GM18517 (cell line): ENCODE measurements around the gene GAS7.

Source experiments
- ATAC-seq: cut with Tn5 transposase; IDR thresholded peaks from one replicate; pipeline ENCODE4 v1.9.1; 2021; ENCODE audit warnings: mild to moderate bottlenecking, moderate library complexity; ENCODE audit not compliant: unreplicated experiment

GAS7 gene

GRCh38 chr17:10198509-10199249 is at the start of gene GAS7:
Gene GAS7, minus strand, starts transcription at chr17:10198606.
- ATAC-seq = peak; percentile 54

GRCh38 chr17:10247810-10248209 is 49.4 kb upstream of the GAS7 start:
- no peak for ATAC-seq

GRCh38 chr17:10243883-10244844 is 45.8 kb upstream of the GAS7 start:
- no peak for ATAC-seq

- ATAC-seq = no peak
These were observed 43.4 kb upstream of the GAS7 start for GRCh38 chr17:10241781-10242180.

GRCh38 chr17:10238661-10239060 is 40.3 kb upstream of the GAS7 start:
- no peak for ATAC-seq

GRCh38 chr17:10234033-10234432 is 35.6 kb upstream of the GAS7 start:
- no peak for ATAC-seq

- no peak for ATAC-seq
These were observed 34.8 kb upstream of the GAS7 start for GRCh38 chr17:10233161-10233560.

- ATAC-seq = no peak
These were observed 30.8 kb upstream of the GAS7 start for GRCh38 chr17:10229181-10229580.

GRCh38 chr17:10226930-10227695 is 28.7 kb upstream of the GAS7 start:
- no peak for ATAC-seq

GRCh38 chr17:10224582-10225195 is 26.3 kb upstream of the GAS7 start:
- ATAC-seq = no peak

- ATAC-seq = no peak
These were observed 20.8 kb upstream of the GAS7 start for GRCh38 chr17:10219193-10219592.

- no peak for ATAC-seq
These were observed 19.5 kb upstream of the GAS7 start for GRCh38 chr17:10217916-10218315.

GRCh38 chr17:10216213-10216938 is 18.0 kb upstream of the GAS7 start:
- no peak for ATAC-seq

- ATAC-seq = no peak
These were observed 16.9 kb upstream of the GAS7 start for GRCh38 chr17:10215286-10215685.

- ATAC-seq = no peak
These were observed 13.3 kb upstream of the GAS7 start for GRCh38 chr17:10211666-10212065.

- ATAC-seq = no peak
These were observed 11.8 kb upstream of the GAS7 start for GRCh38 chr17:10210151-10210574.

- ATAC-seq = no peak
These were observed 10.3 kb upstream of the GAS7 start for GRCh38 chr17:10208604-10209193.

- no peak for ATAC-seq
These were observed 8.7 kb upstream of the GAS7 start for GRCh38 chr17:10207153-10207552.

GRCh38 chr17:10205549-10206185 is 7.3 kb upstream of the GAS7 start:
- ATAC-seq = no peak
